H1 (cell line): ENCODE results near the gene PRRT1. TPM values are rescaled to one million over a fixed set of nuclear protein-coding genes. Genes with fewer than 3 reads are reported as not detected.

Experiments
- BACH1 ChIP-seq: IDR thresholded peaks from 2 replicates; pipeline ENCODE4 v1.6.1; 2012; ENCODE audit warnings: low read length, improper control_type of control experiment
- BRCA1 ChIP-seq: IDR thresholded peaks from 2 replicates; pipeline ENCODE4 v1.6.1; 2012; ENCODE audit warnings: low read depth, low read length, improper control_type of control experiment
- CBX5 ChIP-seq: fragments of 300-800, 300-1000 bp; sonication (generic); IDR thresholded peaks from 2 replicates; pipeline ENCODE4 v1.7.1; 2016; ENCODE audit warnings: antibody characterized with exemption, low read length, low read depth
- E2F6 ChIP-seq: IDR thresholded peaks from 2 replicates; pipeline ENCODE4 v1.6.1; 2012; ENCODE audit warnings: inconsistent platforms
- HDAC6 ChIP-seq: IDR thresholded peaks from one replicate; pipeline ENCODE4 v1.7.1; 2012; ENCODE audit warnings: low read depth, mild to moderate bottlenecking, inconsistent platforms, low read length, moderate library complexity
- JUN ChIP-seq: IDR thresholded peaks from 2 replicates; pipeline ENCODE4 v1.6.1; 2011; ENCODE audit warnings: low read depth, mild to moderate bottlenecking, improper control_type of control experiment, low read length
- NANOG ChIP-seq: IDR thresholded peaks from 2 replicates; pipeline ENCODE4 v1.6.1; 2011; ENCODE audit warnings: low read length, low read depth, mild to moderate bottlenecking, inconsistent platforms; ENCODE audit not compliant: insufficient read depth, poor library complexity, severe bottlenecking
- RAD21 ChIP-seq, 2 experiments: IDR thresholded peaks in 1 of 2; conservative IDR thresholded peaks in 1 of 2; 2 replicates each; pipeline ENCODE4 v1.6.1; 2011; ENCODE audit warnings: low read depth in 2 of 2, low read length in 2 of 2, improper control_type of control experiment in 1 of 2, inconsistent platforms in 1 of 2, mild to moderate bottlenecking in 1 of 2, moderate library complexity in 1 of 2
- RFX5 ChIP-seq: IDR thresholded peaks from 2 replicates; pipeline ENCODE4 v1.6.1; 2011; ENCODE audit warnings: low read depth, low read length, improper control_type of control experiment, borderline replicate concordance
- SP2 ChIP-seq: IDR thresholded peaks from 2 replicates; pipeline ENCODE4 v1.6.1; 2012; ENCODE audit warnings: mild to moderate bottlenecking, low read length, inconsistent platforms
- polyA plus RNA-seq, 7 experiments: library from polyadenylated mRNA; depleted of rRNA in 3 of 7; stranded (reverse) in 5 of 7; unstranded in 2 of 7; fragments of >200 nt in 5 of 7; fragments of 200-250 nt in 2 of 7; gene quantifications; 1 replicate in 5 of 7; 2 replicates in 1 of 7; 4 replicates in 1 of 7; pipeline versions ENCODE4 v1.2.1 to v1.2.3, GENCODE V29; 2011 to 2013; ENCODE audit warnings: missing spikeins in 2 of 7, mixed read lengths in 2 of 7
- total RNA-seq: library from RNA; stranded (reverse); fragmentation: NEBNext Ultra II Directional; extraction: Animal tissue kit (Norgen Biotek cat#: 25700); gene quantifications from 2 replicates; pipeline ENCODE4 v1.2.1, GENCODE V29; 2021

Gene PRRT1
- total and polyA plus RNA-seq, 2 of the 8 experiments (the other 6 are each of a cell fraction or from before 2014, with no cell fraction given): 0.71 to 2.8 TPM

GRCh38 chr6:32175711-32176475 is 24.2 kb upstream of the PRRT1 start, which contains the start of gene AGPAT1 (continued):
- TF ChIP-seq NANOG: no peak
- no peak for TF ChIP-seq RAD21 (IDR thresholded peaks at IDR 0.05 in 1 of 2, conservative IDR thresholded peaks at IDR 0.05 in 1 of 2; ENCODE audit: low read depth in 2 of 2, low read length in 2 of 2)
- no peak for TF ChIP-seq CBX5
- peak; percentile 60 for TF ChIP-seq SP2
- no peak for TF ChIP-seq RFX5
- TF ChIP-seq E2F6: no peak
- TF ChIP-seq BACH1: no peak
- no peak for TF ChIP-seq BRCA1
- no peak for TF ChIP-seq JUN
- TF ChIP-seq HDAC6: no peak
